ENCODE results near the gene VEZT.

The VEZT gene

DNA sequence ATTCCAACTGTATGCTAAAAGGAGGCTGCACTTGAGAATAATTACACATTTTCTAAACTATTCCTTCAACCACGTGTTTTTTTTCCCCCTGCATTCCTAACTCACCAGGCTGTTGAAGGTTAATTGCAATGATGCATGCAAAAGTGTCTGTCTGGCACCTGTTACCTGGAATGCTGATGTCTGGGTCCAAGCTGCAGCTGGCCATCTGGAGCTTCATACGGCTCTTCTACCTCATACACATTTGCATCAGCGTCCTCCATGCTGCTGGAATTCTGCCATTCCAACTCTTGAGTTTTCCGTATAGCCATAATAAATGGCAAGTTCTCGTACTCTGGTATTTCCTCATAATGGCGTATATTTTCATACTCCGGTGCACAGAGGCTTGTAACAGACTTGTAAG lies 8.9 kb upstream of the VEZT start:
- no peaks in the 10 kb centered on the region for H3K27me3 Mint-ChIP-seq
- H3K4me3 Mint-ChIP-seq = no peak overlapping the region
- peaks cover 8% of the 10 kb centered on the region for H3K4me1 Mint-ChIP-seq
- H3K36me3 Mint-ChIP-seq = no peaks in the 10 kb centered on the region
- H3K9me3 Mint-ChIP-seq = no peaks in the 10 kb centered on the region
- ATAC-seq = no peak
- no peak overlapping the region for H3K27ac Mint-ChIP-seq

DNA sequence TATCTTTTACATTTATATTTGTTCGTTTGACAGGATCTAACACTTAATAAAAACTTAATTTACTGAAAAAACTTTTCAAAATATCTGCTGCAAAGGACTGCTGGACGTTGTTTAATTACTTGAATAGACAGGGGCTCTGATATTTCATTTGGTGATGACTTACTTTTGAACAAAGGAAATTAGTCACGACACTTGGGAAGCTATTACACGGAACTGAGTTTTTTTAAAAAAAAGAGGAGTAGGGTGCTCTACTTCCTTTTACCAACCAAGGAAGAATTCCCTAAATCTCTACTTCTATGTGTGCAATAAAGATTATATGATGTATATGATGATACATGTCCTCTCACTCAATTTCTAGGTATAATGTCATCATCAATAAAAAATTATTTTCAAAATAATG lies 5.0 kb upstream of the VEZT start:
- peaks cover 14% of the 10 kb centered on the region for H3K4me1 Mint-ChIP-seq
- ATAC-seq = no peak
- no peaks in the 10 kb centered on the region for H3K27me3 Mint-ChIP-seq
- no peaks in the 10 kb centered on the region for H3K36me3 Mint-ChIP-seq
- H3K4me3 Mint-ChIP-seq = no peak overlapping the region
- no peak overlapping the region for H3K27ac Mint-ChIP-seq
- no peaks in the 10 kb centered on the region for H3K9me3 Mint-ChIP-seq

DNA sequence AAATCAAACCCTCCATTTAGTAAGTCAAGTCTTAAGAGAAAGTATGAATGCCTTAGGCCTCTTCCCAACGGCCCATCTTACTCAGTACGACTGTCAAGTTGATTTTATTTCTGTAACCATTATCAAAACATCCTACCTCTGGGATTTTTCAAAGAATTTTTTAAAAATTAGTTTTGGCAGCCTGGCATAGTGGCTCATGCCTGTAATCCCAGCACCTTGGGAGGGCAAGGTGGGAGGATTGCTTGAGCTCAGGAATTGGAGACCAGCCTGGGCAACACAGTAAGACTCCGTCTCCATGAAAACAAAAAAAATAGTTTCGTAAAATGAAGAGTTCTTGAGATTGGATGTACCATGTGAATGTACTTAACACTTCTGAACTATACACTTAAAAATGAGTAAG lies 4.5 kb upstream of the VEZT start:
- ATAC-seq = no peak
- H3K4me1 Mint-ChIP-seq = peaks cover 14% of the 10 kb centered on the region
- no peak overlapping the region for H3K27ac Mint-ChIP-seq
- H3K9me3 Mint-ChIP-seq = no peaks in the 10 kb centered on the region
- no peak overlapping the region for H3K4me3 Mint-ChIP-seq
- H3K27me3 Mint-ChIP-seq = no peaks in the 10 kb centered on the region
- no peaks in the 10 kb centered on the region for H3K36me3 Mint-ChIP-seq

DNA sequence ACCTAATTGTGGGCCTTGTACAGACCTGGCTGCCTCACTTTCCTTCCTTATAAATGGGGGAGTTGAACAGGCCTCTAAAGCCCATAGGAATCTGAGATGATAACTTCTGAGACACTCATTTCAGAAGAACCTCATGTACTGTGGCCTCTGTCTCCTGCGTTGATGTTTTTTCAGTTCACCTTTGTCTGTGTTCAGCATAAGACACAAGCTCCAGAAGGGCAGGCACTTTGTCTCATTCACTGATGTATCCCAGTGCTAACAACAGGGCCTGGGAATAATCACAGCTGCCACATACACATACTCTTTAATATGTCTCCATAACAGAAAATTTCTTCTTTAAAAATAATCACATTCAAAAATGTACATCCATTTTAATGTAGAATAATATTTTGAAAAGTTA lies 3.7 kb upstream of the VEZT start:
- Mint-ChIP-seq H3K36me3 (no peaks in the 10 kb centered on the region), H3K4me3 (no peak overlapping the region), H3K4me1 (peaks cover 17% of the 10 kb centered on the region), H3K27me3 (no peaks in the 10 kb centered on the region), H3K9me3 (no peaks in the 10 kb centered on the region), H3K27ac (no peak overlapping the region)
- no peak for ATAC-seq

DNA sequence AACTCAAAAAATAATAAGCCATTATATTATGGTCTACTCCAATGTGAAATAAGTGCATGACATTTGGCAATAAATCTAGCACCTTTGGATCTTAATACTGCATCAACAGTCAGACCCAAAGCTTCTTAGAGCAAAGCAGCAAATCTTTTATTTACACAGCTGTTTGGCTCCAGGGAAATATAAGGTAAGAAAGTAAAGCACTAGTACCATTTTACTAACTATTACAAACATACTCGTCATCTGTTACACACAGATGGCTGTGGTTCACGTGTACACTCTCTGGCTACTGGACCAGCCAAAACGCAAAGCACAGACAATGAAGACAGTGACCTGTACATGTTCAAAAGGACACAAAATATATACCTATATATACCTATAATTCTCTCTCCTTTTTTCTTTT lies 3.1 kb upstream of the VEZT start:
- H3K9me3 Mint-ChIP-seq = no peaks in the 10 kb centered on the region
- H3K4me3 Mint-ChIP-seq = no peak overlapping the region
- no peaks in the 10 kb centered on the region for H3K36me3 Mint-ChIP-seq
- ATAC-seq = no peak
- peaks cover 20% of the 10 kb centered on the region for H3K4me1 Mint-ChIP-seq
- no peak overlapping the region for H3K27ac Mint-ChIP-seq
- no peaks in the 10 kb centered on the region for H3K27me3 Mint-ChIP-seq

DNA sequence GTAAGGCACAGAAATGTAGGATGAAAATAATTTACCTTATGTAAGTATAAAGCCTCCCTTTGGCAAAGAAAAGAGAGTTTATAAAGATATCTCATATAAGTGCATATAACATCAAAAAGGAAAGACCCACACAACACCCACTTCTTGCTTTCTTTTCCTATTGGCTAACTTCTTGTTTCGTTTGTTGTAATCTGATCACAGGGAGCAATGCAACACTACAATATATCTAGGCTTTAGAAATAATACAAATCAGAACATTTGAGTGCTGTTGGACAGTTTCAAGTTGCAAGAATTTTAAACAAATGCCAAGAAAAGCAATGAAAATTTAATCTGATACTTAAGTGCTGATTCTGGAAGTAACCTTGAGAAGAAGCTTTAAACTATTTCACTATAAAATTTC lies 1.7 kb upstream of the VEZT start:
- peak overlapping the region; percentile 96 for H3K4me3 Mint-ChIP-seq
- H3K36me3 Mint-ChIP-seq = no peaks in the 10 kb centered on the region
- H3K4me1 Mint-ChIP-seq = peaks cover 30% of the 10 kb centered on the region
- no peak for ATAC-seq
- peak overlapping the region; percentile 89 for H3K27ac Mint-ChIP-seq
- no peaks in the 10 kb centered on the region for H3K9me3 Mint-ChIP-seq
- H3K27me3 Mint-ChIP-seq = no peaks in the 10 kb centered on the region

DNA sequence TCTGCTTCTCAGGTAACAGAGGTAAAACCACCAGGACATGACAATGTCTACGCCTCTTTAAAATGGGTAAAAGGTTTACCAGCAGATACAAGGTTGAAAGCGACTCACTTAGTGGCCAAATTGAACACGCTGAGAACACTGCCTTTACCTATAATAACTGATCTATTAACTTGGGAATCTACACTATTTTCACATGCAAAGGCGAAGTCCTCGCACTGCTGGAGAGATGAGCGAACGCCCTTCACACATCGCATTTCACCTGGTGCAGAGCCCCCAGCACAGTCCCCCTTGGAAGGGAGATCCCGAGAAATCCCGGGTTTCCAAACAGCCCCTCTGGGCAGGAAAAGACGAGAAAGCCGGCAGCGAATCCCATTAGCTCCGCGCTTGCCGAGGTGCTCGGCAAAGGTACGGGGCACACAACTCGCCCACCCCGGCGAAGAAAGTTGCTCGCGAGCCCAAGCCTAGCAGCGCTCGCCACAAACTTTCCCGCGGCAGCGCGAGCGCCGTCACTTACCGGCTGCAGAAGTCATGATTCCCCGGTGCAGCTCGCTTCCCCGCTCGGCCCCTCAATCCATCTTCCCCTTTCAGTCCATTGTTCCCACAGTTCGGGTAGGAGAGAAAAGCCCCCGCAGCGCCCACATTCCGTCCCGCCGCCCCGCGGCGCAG lies 763 bp upstream of the VEZT start:
- Mint-ChIP-seq H3K4me3 (peak overlapping the region; percentile 96), H3K4me1 (peaks cover 33% of the 10 kb centered on the region), H3K27me3 (no peaks in the 10 kb centered on the region), H3K9me3 (no peaks in the 10 kb centered on the region), H3K36me3 (no peaks in the 10 kb centered on the region), H3K27ac (peak overlapping the region; percentile 89)
- ATAC-seq = peak; percentile 24

DNA sequence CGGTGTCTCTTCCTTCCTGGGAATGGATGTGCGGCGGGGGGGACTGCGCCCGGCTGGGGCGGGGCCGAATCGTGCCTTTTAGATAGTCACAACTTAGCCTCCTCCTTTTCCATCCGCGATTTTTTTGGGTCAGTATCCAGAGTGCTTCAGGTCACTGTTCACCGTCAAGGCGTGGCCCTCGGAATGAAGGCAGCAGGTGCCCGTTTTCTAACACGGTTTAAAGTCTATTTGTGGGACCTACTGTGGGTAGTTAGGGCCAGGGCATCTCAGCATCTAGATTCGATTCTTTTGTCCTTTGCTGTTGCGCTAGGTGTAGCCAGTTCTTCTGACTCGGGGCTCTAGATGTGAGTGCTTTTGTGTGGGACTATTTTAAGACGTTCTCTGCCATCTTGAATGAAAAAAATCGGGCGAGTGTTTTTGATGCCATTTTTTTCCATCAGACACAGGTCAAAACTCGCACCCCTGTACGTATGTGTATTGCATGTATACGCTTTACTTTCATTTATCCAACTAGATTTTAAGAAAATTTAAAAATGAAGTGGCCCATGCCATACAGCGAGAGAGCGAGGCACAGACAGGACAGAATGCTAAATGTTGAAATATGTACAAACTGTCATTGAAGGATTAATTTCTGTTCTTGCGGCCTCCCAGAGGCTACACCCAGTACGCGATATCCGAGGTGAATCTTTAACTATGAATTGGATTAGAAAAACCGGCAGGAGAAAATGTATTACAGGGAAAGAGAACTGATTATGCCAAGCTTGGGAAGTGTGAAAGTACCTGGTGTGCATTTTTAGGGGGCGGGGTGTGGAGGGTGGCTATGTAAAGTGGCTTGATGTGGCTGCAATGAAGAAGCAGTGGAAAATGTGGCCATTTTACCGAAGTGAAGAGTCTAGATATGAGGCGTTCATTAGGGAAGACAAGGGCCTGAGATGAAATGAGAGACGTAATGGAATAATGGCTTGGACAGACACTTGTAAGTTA lies 835 bp downstream of the VEZT start:
- H3K27me3 Mint-ChIP-seq = no peaks in the 10 kb centered on the region
- H3K27ac Mint-ChIP-seq = peak overlapping the region; percentile 89
- ATAC-seq = peak; percentile 22
- peak overlapping the region; percentile 96 for H3K4me3 Mint-ChIP-seq
- H3K36me3 Mint-ChIP-seq = no peaks in the 10 kb centered on the region
- H3K9me3 Mint-ChIP-seq = no peaks in the 10 kb centered on the region
- H3K4me1 Mint-ChIP-seq = peaks cover 33% of the 10 kb centered on the region

DNA sequence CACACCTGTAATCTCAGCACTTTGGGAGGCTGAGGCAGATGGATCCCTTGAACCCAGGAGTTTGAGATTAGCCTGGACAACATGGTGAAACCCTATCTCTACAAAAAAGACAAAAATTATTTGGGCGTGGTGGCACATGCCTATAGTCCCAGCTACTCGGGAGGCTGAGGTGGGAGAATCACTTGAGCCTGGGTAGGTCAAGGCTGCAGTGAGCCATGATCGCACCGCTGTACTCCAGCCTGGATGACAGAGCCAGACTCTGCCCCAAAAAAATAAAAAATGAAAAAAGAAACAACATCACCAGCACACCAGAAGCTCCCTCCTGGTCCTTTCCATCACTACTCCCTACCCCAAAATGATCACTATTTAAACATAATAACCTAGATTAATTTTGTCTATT lies 2.6 kb downstream of the VEZT start:
- H3K4me1 Mint-ChIP-seq = peaks cover 45% of the 10 kb centered on the region
- no peaks in the 10 kb centered on the region for H3K9me3 Mint-ChIP-seq
- H3K27me3 Mint-ChIP-seq = no peaks in the 10 kb centered on the region
- peak overlapping the region; percentile 12 for H3K4me3 Mint-ChIP-seq
- no peak for ATAC-seq
- no peak overlapping the region for H3K27ac Mint-ChIP-seq
- H3K36me3 Mint-ChIP-seq = peaks cover 10% of the 10 kb centered on the region

DNA sequence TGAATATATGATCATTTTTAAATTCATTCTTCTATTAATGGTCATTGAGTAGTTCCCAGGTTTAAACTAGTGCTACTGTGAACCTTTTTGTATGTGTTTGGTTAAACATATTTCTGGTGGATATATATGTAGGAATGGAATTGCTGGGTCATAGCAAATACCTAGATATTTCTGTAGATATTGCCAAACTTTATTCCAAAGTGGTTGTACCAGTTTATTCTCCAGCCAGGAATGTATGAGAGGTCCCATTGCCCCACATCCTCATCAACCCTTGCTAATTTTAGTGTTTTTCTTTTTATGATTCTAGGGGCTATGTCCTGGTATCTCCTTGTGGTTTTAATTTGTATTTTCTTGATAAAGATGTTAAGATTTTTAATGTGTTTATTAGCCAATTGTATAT lies 3.1 kb downstream of the VEZT start:
- Mint-ChIP-seq H3K27me3 (no peaks in the 10 kb centered on the region), H3K9me3 (no peaks in the 10 kb centered on the region), H3K4me1 (peaks cover 44% of the 10 kb centered on the region), H3K4me3 (peak overlapping the region; percentile 12), H3K36me3 (peaks cover 16% of the 10 kb centered on the region), H3K27ac (no peak overlapping the region)
- ATAC-seq = no peak

DNA sequence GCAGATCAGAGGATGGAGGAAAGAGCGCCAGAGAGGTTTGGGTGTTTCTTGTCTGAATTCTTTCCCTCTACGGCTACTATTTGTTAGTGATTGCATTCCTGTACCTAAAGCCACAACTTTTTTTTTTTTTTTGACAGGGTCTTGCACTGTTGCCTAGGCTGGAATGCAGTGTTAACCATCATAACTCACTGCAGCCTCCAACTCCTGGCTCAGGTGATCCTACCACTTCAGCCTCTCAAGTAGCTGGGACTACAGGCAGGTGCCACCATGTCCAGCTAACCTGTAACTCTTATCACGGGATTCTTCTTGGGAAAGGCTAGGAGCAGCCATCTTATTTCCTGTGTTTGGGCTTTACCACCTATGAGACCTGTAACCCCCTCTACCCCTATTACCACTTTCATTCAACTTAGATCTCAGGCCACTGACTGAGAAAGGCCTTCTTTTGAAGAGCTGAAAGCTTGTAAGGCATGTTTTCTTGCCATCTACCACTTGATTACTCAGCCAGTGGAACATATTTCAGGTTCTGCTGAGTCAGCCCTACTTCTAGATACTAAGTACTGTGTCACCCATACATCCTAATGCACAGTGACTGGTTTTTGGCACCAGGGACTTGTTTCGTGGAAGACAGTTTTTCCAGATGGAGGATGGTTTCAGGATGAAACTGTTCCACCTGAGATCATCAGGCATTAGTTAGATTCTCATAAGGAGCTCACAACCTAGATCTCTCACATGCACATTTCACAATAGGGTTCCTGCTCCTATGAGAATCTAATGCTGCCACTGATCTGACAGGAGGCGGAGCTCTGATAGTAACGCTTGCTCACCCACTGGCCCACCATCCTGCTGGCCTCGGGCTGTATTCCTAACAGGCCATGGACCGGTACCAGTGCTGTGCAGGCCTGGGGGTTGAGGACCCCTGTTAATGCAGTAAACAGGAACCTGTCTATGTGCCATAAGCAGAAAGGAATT lies 6.9 kb downstream of the VEZT start:
- Mint-ChIP-seq H3K27me3 (no peaks in the 10 kb centered on the region), H3K4me3 (no peak overlapping the region), H3K9me3 (no peaks in the 10 kb centered on the region), H3K27ac (peak overlapping the region; percentile 11), H3K36me3 (peaks cover 17% of the 10 kb centered on the region), H3K4me1 (peaks cover 38% of the 10 kb centered on the region)
- no peak for ATAC-seq

DNA sequence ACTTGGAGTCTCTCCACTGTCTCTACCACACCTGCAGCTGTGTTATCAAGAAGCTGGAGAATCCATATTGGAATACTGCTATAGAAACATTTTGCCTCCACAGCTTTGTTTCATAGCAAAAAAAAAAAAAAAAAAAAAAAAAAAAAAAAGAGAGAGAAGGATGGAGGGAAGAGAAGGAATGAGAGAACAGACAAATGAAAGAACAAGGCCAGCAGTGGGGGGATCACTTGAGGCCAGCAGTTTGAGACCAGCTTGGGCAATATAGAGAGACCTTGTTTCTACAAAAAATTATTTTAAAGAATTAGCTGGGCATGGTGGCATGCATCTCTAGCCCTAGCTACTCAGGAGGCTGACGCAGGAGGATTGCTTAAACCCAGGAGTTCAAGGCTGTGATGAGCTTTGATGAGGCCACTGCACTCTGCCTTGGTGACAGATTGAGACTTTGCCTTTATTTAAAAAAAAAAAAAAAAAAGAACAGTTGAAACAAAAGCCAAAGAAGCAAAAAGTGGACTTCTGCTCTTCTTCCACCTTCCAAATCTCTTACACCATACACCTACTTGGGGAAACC lies 8.1 kb downstream of the VEZT start:
- no peak for ATAC-seq
- peaks cover 17% of the 10 kb centered on the region for H3K36me3 Mint-ChIP-seq
- no peaks in the 10 kb centered on the region for H3K27me3 Mint-ChIP-seq
- H3K4me1 Mint-ChIP-seq = peaks cover 36% of the 10 kb centered on the region
- H3K27ac Mint-ChIP-seq = no peak overlapping the region
- H3K4me3 Mint-ChIP-seq = no peak overlapping the region
- no peaks in the 10 kb centered on the region for H3K9me3 Mint-ChIP-seq

DNA sequence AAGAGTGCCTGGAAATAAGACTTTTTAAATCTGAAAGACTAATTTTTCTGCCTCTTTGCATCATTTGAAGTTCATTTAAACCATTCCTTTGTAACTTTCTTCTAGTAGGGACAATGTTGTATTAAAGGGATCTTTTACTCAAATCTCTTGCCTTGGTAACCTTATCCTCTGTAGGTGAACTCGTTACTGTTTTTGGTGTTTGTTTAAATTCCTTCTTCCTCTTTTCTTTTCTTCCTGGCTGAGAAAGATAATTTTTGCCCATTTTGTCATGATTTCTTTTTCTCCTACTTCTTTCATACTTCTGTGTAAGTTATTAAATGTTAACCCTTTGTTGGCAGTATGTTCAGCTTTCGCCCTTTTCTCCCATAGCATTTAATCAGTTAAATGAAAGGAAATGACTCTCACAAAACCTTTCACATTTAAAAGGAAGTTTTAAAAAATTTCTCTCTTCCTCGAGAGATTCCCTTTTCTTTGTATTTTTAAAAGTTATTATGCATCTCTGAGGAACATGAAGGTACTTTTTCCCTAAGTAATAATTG lies 10.3 kb downstream of the VEZT start:
- no peak overlapping the region for H3K27ac Mint-ChIP-seq
- ATAC-seq = no peak
- H3K4me3 Mint-ChIP-seq = no peak overlapping the region
- no peaks in the 10 kb centered on the region for H3K9me3 Mint-ChIP-seq
- H3K27me3 Mint-ChIP-seq = no peaks in the 10 kb centered on the region
- H3K36me3 Mint-ChIP-seq = peaks cover 24% of the 10 kb centered on the region
- peaks cover 41% of the 10 kb centered on the region for H3K4me1 Mint-ChIP-seq

DNA sequence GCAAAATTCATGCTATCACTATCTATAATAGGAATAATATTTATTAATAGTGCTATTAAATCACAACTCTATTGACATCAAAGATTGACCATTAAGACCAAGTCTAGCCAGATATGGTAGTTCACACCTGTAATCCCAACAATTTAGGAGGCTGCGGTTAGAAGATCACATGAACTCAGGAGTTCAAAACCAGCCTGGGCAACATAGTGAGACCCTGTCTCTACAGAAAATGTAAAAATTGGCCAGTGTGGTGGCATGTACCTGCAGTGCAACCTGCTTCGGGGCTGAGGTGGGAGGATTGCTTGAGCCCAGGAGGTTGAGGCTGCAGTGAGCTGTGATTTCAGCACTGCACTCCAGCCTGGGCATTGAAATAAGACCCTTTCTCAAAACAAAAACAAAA lies 11.0 kb downstream of the VEZT start:
- no peaks in the 10 kb centered on the region for H3K9me3 Mint-ChIP-seq
- no peak for ATAC-seq
- no peak overlapping the region for H3K27ac Mint-ChIP-seq
- H3K4me1 Mint-ChIP-seq = peaks cover 46% of the 10 kb centered on the region
- H3K36me3 Mint-ChIP-seq = peaks cover 29% of the 10 kb centered on the region
- H3K27me3 Mint-ChIP-seq = no peaks in the 10 kb centered on the region
- H3K4me3 Mint-ChIP-seq = no peak overlapping the region

All from stimulated activated memory B cell treated with anti-CD40 and anti-IgM and Interleukin-4, amounts not matched to agents 10 μg/mL and 1 μg/mL and 100 μg/mL, for 72 hours (primary cell).